Spleen (tissue), 11 donors: ENCODE results near the gene MOXD1. TPM values are rescaled to one million over a fixed set of nuclear protein-coding genes. Genes with fewer than 3 reads are reported as not detected.

Source experiments
- DNase-seq: peaks from one replicate; pipeline ENCODE4 v3.0.0-alpha.2; 2020
- H3K27ac ChIP-seq, 8 donors: fragments of 200-600 bp; sonication (generic) in 7 of 8; 1 replicate in 4 of 8; 2 replicates in 4 of 8; pipeline versions ENCODE4 v1.5.0 to v1.8.0; 2016 to 2021; ENCODE audit warnings: inconsistent platforms in 4 of 8, mild to moderate bottlenecking in 4 of 8, moderate library complexity in 1 of 8
- H3K27me3 ChIP-seq, 7 donors: fragments of 200-600 bp; sonication (generic) in 6 of 7; replicated peaks in 1 of 7; 1 replicate in 4 of 7; 2 replicates in 3 of 7; pipeline versions ENCODE4 v1.5.0 to v1.8.0; 2016 to 2021; ENCODE audit warnings: inconsistent platforms in 3 of 7, mild to moderate bottlenecking in 1 of 7
- H3K36me3 ChIP-seq, 6 donors: fragments of 200-600 bp; sonication (generic) in 5 of 6; 1 replicate in 4 of 6; 2 replicates in 2 of 6; pipeline versions ENCODE4 v1.5.0 to v1.8.0; 2016 to 2021; ENCODE audit warnings: inconsistent platforms in 2 of 6
- H3K4me1 ChIP-seq, 6 donors: fragments of 200-600 bp; sonication (generic) in 5 of 6; 1 replicate in 3 of 6; 2 replicates in 3 of 6; pipeline versions ENCODE4 v1.5.0 to v1.8.0; 2016 to 2021; ENCODE audit warnings: inconsistent platforms in 3 of 6
- H3K4me3 ChIP-seq, 8 donors: fragments of 200-600 bp; sonication (generic) in 7 of 8; 1 replicate in 4 of 8; 2 replicates in 4 of 8; pipeline versions ENCODE4 v1.5.0 to v1.8.0; 2016 to 2021; ENCODE audit warnings: inconsistent platforms in 4 of 8, mild to moderate bottlenecking in 4 of 8, moderate library complexity in 2 of 8
- H3K9me3 ChIP-seq, 8 donors: fragments of 200-600 bp; sonication (generic) in 7 of 8; 1 replicate in 4 of 8; 2 replicates in 4 of 8; pipeline versions ENCODE4 v1.5.0 to v1.8.0; 2016 to 2021; ENCODE audit warnings: inconsistent platforms in 4 of 8
- POLR2A ChIP-seq, 3 donors: fragments of 450-650 bp; IDR thresholded peaks; one replicate each; pipeline ENCODE4 v1.5.1; 2017; ENCODE audit warnings: antibody characterized with exemption in 3 of 3, mild to moderate bottlenecking in 1 of 3
- POLR2AphosphoS5 ChIP-seq, 3 donors: sonication (generic); formaldehyde crosslinking; IDR thresholded peaks; one replicate each; pipeline ENCODE4 v1.5.1; 2017; ENCODE audit warnings: antibody characterized with exemption in 3 of 3
- WGBS, 5 donors: extraction: QIAGEN DNeasy Blood & Tissue Kit in 3 of 5; methylation state at CpG; one replicate each; pipeline versions ENCODE4 v1.1.5 to v1.1.7; 2013 to 2018; 5-methylcytosine and 5-hydroxymethylcytosine counted together
- intact Hi-C: fragments of 100-400 bp; cut with DNase I; formaldehyde crosslinking; loops from one replicate; pipeline ENCODE4 v1.15.0; 2023; ENCODE audit warnings: low total_unique reads
- polyA plus RNA-seq, 3 donors: library from polyadenylated mRNA; stranded (reverse); fragments of 200-250 nt; gene quantifications; one replicate each; pipeline ENCODE4 v1.2.1, GENCODE V29; 2013
- total RNA-seq, 7 donors: library from RNA; depleted of rRNA in 3 of 7; stranded (reverse); fragments of >200 nt in 3 of 7; fragmentation: NEBNext Ultra II Directional in 4 of 7; extraction: Animal tissue kit (Norgen Biotek cat#: 25700) in 4 of 7; gene quantifications; one replicate each; pipeline versions ENCODE4 v1.1.0 to v1.2.1, GENCODE V29; 2016 to 2021
- TF ChIP-seq, protein P1 (sequence below), 11 experiments: fragments of 200-600 bp in 7 of 11; fragments of 450-650 bp in 4 of 11; sonication (generic) in 4 of 11; IDR thresholded peaks in 8 of 11; conservative IDR thresholded peaks in 3 of 11; 1 replicate in 7 of 11; 2 replicates in 4 of 11; pipeline versions ENCODE4 v1.4.0 to v1.8.0; 2016 to 2021; ENCODE audit warnings: antibody characterized with exemption in 11 of 11, inconsistent platforms in 4 of 11, mild to moderate bottlenecking in 1 of 11
- donor health status: healthy with polysubstance abuse.
- donor health status: DM: no; HTN: no; CAD: no; lungs with moderate emphysema.
- donor health status: DM: no; HTN: no; CAD: no.
- donor health status: Bipolar disorder and iron deficiency.
- donor health status: healthy.
- donor health status: DM: no; HTN: no; CAD: no.
- donor health status: DM: yes; HTN: yes; CAD: no.

The MOXD1 gene
- total and polyA plus RNA-seq, 10 donors, result 2.9 to 10.2 (median 6.1) TPM

DNA sequence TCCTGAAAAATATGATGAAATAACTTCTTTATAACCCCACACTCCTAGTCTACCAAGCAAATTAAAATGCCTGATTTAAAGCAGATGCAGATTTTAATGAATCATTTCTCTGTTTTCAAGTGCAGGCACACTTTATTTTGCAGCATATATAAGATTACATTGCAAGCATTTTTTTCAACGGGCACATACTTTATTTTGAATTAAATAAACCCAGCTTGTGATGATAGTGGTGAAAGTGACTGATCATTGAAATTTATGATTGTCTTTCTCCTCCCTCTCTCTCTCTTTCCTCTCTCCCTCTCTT is 12.2 kb upstream of the MOXD1 start:
- intact Hi-C loops, result no loop called here
- TF ChIP-seq POLR2AphosphoS5 (IDR thresholded peaks at IDR 0.05) (no peak), POLR2A (IDR thresholded peaks at IDR 0.05) (no peak)
- TF ChIP-seq, protein P1, sequence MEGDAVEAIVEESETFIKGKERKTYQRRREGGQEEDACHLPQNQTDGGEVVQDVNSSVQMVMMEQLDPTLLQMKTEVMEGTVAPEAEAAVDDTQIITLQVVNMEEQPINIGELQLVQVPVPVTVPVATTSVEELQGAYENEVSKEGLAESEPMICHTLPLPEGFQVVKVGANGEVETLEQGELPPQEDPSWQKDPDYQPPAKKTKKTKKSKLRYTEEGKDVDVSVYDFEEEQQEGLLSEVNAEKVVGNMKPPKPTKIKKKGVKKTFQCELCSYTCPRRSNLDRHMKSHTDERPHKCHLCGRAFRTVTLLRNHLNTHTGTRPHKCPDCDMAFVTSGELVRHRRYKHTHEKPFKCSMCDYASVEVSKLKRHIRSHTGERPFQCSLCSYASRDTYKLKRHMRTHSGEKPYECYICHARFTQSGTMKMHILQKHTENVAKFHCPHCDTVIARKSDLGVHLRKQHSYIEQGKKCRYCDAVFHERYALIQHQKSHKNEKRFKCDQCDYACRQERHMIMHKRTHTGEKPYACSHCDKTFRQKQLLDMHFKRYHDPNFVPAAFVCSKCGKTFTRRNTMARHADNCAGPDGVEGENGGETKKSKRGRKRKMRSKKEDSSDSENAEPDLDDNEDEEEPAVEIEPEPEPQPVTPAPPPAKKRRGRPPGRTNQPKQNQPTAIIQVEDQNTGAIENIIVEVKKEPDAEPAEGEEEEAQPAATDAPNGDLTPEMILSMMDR (IDR thresholded peaks at IDR 0.05 in 8 of 11, conservative IDR thresholded peaks at IDR 0.05 in 3 of 11), result no peak
- Histone ChIP-seq H3K27me3 (peaks cover 0 to 7% (median 0%) of the 10 kb centered on the region in 7 donors), H3K27ac (no peak overlapping the region), H3K4me1 (peaks cover 0 to 2% (median 0%) of the 10 kb centered on the region in 6 donors), H3K36me3 (no peaks in the 10 kb centered on the region), H3K9me3 (peaks cover 0 to 13% (median 3%) of the 10 kb centered on the region in 8 donors), H3K4me3 (no peak overlapping the region)
- DNase-seq, result no peak
- 65 to 88% (median 73%) methylated on average over 1 of the region's 1 CpG for WGBS, 5 donors

DNA sequence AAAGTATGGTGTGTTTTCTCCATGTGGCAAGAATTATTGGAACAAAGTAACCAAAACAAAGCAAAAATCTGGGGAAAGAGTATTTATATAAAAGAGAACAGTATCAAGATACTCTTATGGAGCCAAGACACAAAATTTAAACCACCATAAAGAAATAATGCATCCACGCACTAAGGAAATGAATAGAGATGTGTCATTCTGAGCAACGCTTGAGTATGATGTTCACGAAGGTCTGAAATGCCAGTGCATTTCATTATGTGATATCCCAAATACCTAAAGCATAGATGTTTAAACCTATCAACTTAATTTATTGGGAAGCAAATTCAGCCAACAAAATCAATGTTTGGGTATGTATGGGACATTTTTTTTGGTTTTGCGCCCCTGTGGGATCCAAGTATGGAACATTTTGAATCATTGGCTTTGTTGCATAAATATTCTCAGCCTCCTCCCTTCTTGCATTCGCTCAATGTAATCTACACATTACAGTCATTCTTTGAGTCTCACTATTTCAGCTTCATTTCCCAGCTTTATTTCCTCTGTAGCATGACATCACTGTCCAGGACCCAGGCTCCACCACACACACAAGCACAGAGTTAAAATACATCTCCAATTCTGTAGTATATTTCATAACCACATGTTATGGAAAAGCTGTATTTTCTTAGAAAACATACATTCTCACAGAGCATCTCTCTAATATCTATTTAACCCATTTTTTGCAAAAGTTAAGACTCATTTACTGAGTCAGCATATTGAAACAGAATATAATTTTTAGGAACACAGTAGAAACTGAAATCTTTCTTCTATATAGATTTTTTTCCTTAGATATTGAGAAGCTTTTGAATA is 11.6 kb upstream of the MOXD1 start:
- H3K4me1 ChIP-seq, result peaks cover 0 to 2% (median 0%) of the 10 kb centered on the region in 6 donors
- TF ChIP-seq POLR2AphosphoS5 (IDR thresholded peaks at IDR 0.05) (no peak), POLR2A (IDR thresholded peaks at IDR 0.05) (no peak)
- TF ChIP-seq, protein P1 (IDR thresholded peaks at IDR 0.05 in 8 of 11, conservative IDR thresholded peaks at IDR 0.05 in 3 of 11), result no peak
- H3K9me3 ChIP-seq, result peaks cover 0 to 13% (median 3%) of the 10 kb centered on the region in 8 donors
- 81 to 91% (median 87%) methylated on average over 5 of the region's 5 CpGs for WGBS, 5 donors
- DNase-seq, result no peak
- H3K4me3 ChIP-seq, result no peak overlapping the region
- H3K27ac ChIP-seq, result no peak overlapping the region
- intact Hi-C loops, result no loop called here
- H3K36me3 ChIP-seq, result no peaks in the 10 kb centered on the region
- H3K27me3 ChIP-seq, result peaks cover 0 to 7% (median 0%) of the 10 kb centered on the region in 7 donors

DNA sequence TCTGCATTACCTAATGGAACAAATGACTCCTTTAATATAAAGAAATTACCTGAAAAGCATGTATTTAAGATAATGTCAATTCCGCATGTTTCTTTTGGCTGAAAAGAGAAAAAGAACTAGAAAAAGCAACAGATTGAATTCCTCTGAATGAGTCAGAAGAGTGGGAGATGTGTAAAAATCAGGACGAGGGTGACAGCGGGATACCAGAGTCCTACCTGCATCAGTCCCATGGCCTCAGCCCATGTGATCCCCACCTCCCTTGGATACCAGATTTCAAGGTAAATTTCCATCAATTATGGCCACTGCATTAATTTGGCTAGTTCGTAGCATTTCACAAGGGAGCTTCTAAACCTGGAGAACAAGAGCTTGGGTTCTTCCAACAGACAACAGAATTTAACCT is 10.0 kb upstream of the MOXD1 start:
- WGBS, 5 donors, result 85 to 93% (median 90%) methylated on average over 4 of the region's 4 CpGs
- H3K27me3 ChIP-seq, result peaks cover 0 to 7% (median 0%) of the 10 kb centered on the region in 7 donors
- TF ChIP-seq, protein P1 (IDR thresholded peaks at IDR 0.05 in 8 of 11, conservative IDR thresholded peaks at IDR 0.05 in 3 of 11), result no peak
- no peak for TF ChIP-seq POLR2A (IDR thresholded peaks at IDR 0.05)
- TF ChIP-seq POLR2AphosphoS5 (IDR thresholded peaks at IDR 0.05), result no peak
- H3K9me3 ChIP-seq, result peaks cover 0 to 6% (median 0%) of the 10 kb centered on the region in 8 donors
- no peak overlapping the region for H3K27ac ChIP-seq
- intact Hi-C loops, result no loop called here
- H3K4me3 ChIP-seq, result no peak overlapping the region
- no peak for DNase-seq
- peaks cover 0 to 2% (median 0%) of the 10 kb centered on the region in 6 donors for H3K4me1 ChIP-seq
- no peaks in the 10 kb centered on the region for H3K36me3 ChIP-seq

DNA sequence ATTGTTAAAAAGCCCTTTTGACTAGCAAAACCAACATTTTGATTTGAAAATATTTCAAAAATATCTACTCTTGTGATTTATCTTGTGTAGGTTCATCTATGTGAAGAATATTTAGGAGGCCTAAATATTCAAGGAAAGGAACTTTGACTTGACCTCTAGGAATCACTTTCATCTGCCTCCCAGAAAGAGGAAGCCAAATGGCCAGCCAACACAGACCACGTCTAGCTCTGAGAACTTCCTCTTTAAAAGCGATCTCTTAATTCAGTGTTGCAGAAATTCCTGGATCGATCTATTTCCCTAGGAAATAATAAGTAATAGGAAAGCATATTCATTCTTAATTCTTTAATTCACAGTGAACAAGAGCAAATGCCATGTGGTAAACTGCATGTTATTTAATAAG is 9.6 kb upstream of the MOXD1 start:
- TF ChIP-seq POLR2A (IDR thresholded peaks at IDR 0.05), result no peak
- 41 to 46% (median 44%) methylated on average over 3 of the region's 3 CpGs for WGBS, 5 donors
- intact Hi-C loops, result no loop called here

More for the DNA sequence above, 9.6 kb upstream of the MOXD1 start:
- Histone ChIP-seq H3K27ac (no peak overlapping the region), H3K27me3 (peaks cover 0 to 7% (median 0%) of the 10 kb centered on the region in 7 donors), H3K4me3 (no peak overlapping the region), H3K4me1 (peaks cover 0 to 2% (median 0%) of the 10 kb centered on the region in 6 donors), H3K9me3 (peaks cover 0 to 2% (median 0%) of the 10 kb centered on the region in 8 donors), H3K36me3 (no peaks in the 10 kb centered on the region)
- DNase-seq, result no peak
